ENCODE data around the gene RPN2.

Gene RPN2

DNA sequence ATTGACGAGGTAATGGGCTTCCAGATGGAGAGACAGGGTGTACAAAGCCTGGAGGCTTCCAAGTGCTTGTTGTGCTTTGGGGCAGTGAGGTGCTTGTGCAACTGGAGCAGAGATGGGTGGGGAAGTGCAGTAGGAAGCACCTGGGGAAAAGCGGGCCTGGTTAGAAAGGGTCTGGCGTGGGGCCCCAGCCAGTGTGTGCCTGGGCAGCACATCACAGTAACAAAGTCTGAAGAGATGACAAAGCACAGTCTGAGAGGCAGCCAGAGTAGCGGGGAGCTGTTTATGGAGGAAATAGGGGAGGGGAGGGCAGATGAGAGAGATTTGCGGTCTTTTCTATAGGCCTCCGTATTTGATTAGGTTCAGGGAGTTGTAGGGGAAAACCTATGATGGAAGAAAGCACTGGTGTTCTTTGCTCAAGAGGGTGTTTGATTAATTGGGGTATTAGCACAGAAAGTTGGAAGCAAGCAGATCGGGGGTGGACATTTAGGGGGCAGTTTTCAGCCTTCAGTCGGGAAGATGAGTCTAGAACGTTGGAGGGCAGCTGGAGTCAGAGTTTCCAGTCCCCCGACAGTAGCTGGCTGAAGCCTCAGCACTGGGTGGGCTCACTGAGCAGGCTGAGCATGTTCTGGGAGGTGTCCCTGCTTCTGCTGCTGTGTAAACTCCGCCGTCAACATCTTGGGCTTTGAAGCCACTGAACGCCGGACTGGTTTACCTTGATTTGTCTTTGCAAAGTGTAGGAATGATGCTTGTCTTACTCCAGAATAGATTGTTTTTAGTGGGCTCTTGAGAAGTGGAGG is 15.7 kb downstream of the RPN2 start:
- TF ChIP-seq, protein P1, sequence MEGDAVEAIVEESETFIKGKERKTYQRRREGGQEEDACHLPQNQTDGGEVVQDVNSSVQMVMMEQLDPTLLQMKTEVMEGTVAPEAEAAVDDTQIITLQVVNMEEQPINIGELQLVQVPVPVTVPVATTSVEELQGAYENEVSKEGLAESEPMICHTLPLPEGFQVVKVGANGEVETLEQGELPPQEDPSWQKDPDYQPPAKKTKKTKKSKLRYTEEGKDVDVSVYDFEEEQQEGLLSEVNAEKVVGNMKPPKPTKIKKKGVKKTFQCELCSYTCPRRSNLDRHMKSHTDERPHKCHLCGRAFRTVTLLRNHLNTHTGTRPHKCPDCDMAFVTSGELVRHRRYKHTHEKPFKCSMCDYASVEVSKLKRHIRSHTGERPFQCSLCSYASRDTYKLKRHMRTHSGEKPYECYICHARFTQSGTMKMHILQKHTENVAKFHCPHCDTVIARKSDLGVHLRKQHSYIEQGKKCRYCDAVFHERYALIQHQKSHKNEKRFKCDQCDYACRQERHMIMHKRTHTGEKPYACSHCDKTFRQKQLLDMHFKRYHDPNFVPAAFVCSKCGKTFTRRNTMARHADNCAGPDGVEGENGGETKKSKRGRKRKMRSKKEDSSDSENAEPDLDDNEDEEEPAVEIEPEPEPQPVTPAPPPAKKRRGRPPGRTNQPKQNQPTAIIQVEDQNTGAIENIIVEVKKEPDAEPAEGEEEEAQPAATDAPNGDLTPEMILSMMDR (IDR thresholded peaks at IDR 0.05; ENCODE audit: insufficient read depth, missing control alignments): no peak
- FAIRE-seq (no peak), DNase-seq (ENCODE audit: insufficient read length, low spot score) (no peak)

DNA sequence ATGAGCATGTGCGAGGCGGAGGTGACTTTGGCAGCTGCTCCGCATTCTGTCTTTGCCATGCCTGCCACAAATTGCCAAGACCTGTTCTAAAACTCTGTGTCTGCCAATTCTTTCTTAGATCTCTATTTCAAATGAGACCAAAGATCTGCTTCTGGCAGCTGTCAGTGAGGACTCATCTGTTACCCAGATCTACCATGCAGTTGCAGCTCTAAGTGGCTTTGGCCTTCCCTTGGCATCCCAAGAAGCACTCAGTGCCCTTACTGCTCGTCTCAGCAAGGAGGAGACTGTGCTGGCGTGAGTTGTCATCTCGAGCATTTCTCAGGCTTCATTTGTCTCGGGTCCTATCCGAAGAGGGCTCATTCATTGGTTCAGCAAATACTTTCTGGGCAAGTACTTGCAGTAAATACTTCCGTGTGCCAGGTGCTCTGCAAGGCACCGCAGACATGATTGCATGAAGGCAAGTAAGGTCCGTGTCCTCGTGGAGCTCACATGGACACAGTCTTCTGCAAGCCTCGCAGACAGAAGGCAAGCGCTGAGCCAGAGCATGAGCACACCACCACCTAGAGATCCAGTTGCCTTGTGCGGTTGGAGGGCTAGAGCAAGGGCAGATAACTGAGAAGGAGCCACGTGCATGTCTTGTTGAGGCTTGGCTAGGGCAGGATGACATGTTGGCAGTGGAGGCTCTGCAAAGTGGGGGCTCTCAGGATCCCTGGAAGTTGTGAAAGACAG is 20.0 kb downstream of the RPN2 start:
- DNase-seq (ENCODE audit: insufficient read length, low spot score): no peak
- FAIRE-seq: no peak

DNA sequence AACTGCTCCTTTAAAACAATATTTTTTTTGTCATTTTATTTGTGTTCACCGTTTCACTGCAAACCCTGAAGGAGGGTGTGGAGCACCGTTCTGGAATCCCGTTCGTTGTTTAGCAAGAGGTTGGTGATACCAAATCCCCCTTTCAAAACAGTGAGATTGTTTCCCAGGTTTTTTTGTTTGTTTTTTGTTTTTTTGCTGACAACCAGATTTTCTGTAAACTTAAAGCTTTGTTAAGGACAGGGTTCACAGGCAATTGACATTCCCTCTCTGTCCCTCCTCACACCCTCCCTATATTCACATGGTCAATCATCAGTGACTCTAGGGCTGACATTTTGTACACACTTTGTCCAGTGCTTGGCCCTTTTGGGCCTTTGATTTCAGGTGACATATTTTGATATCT is 21.2 kb downstream of the RPN2 start:
- DNase-seq (ENCODE audit: insufficient read length, low spot score): no peak
- no peak for FAIRE-seq
- TF ChIP-seq, protein P1 (IDR thresholded peaks at IDR 0.05; ENCODE audit: insufficient read depth, missing control alignments): no peak

More for the DNA sequence above, 20.0 kb downstream of the RPN2 start:
- TF ChIP-seq, protein P1 (IDR thresholded peaks at IDR 0.05; ENCODE audit: insufficient read depth, missing control alignments): no peak

DNA sequence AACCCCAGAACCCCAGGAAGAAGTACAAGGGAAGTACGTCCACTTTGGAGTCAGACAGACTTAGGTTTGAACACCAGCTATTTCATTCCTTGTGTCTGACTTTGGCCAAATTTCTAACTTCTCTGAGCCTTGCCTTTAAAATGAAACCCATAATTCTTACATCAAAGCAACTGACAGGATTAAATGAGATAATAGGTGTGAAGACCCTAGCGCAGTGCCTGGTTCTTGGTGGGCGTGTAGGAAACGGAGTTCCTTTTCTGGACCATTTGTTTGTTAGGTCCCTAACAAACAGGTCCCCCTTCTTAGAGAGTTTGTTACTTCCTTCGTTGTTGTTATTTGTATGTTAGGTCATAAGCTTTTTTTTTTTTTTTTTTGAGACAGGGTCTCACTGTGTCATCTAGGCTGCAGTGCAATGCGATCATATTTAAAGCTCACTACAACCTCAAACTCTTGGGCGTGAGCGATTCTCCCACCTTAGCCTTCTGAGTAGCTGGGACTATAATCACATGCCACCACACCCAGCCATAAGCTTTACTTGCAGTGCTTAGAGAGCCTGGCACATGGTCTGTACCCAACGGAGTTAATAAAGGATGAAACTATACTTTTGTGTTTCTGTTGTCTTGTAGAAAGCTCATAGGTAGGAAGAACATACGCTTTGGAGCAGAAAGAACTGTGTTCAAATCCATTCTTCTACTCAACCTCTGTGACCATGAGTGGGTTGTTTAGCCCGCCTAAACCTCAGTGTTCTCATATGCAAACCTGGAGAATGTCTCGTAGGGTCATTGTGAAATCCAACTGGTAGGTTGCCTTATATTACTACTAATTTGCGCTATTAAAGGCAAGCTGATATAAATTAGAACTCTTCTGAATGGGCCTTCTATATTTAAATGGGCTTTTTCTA is 22.0 kb downstream of the RPN2 start:
- TF ChIP-seq, protein P1 (IDR thresholded peaks at IDR 0.05; ENCODE audit: insufficient read depth, missing control alignments): no peak
- FAIRE-seq (no peak), DNase-seq (ENCODE audit: insufficient read length, low spot score) (no peak)

DNA sequence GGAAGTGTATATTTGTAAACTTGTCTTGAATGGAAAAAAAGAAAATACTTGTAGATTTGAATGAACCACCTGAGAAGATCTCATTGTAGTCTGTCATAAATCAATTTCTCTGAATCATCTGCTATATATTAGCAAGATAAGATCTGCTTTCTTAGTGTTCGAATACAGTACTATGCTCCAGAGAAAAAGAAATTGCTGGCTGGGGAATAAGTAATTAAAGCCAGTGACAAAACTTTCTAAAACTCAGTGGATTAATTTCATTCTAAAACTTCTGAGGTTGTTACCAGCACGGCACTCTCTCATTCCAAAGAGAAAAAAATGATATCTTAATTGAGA is 22.7 kb downstream of the RPN2 start:
- DNase-seq (ENCODE audit: insufficient read length, low spot score) (no peak), FAIRE-seq (no peak)
- TF ChIP-seq, protein P1 (IDR thresholded peaks at IDR 0.05; ENCODE audit: insufficient read depth, missing control alignments): no peak

DNA sequence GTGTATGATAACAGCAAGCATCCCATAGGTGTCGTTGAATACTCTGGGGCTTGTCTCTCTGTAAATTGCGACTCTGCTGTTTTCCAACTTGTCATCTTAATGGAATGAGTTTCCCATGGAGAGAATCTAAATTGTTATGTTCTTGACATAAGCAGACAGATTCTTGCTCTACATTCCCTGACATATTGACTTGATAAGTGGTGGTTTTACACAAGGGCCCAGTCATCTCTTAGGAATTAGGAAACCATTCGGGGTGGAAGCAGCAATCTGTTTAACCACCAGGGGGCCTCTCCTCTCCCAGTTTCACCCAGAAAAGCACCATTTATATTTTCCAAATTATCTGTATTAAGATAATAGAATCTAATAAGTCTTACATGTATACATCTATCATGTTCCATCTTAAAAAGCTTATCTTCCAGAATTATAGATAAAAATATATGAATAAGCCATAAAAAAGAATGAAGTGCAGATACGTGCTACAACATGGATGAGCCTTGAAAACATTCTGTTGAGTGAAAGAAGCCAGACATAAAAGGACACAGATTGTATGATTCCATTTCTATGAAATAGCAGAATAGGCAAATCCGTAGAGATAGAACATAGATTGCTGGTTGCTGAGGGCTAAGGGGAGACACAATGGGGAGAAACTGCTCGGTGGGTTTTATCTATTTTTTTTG is 23.3 kb downstream of the RPN2 start:
- no peak for FAIRE-seq
- no peak for DNase-seq (ENCODE audit: insufficient read length, low spot score)
- TF ChIP-seq, protein P1 (IDR thresholded peaks at IDR 0.05; ENCODE audit: insufficient read depth, missing control alignments): peak; percentile 62

Measured in D721Med (cell line).